ENCODE measurements around the gene KCTD4.

Gene KCTD4

GRCh38 chr13:45168555-45168930 lies 32.3 kb downstream of the KCTD4 start:
- no peak for DNase-seq

- no peak for DNase-seq
Observed at GRCh38 chr13:45167611-45168554, 33.0 kb downstream of the KCTD4 start.

DNA sequence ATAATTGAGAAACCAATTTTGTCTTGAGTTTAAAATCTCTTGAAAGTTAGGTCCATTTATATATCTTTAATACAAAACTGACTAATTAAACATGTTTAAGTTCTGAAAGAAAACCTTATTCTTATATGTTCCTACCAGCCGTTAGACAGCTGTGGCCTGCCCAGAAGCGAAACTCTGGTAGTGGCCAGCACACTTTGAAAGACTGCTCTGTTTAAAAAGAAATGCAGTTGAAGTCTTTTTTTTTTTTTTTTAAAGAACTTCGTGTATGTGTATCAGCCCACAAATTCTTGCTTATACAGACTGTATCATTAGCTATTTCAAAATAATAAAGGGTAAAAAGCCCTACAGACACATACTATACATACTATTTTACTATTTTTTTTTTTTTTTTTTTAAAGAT lies 34.0 kb downstream of the KCTD4 start:
- DNase-seq = no peak

- DNase-seq = no peak
Observed at GRCh38 chr13:45162821-45163220, 38.0 kb downstream of the KCTD4 start.

- no peak for DNase-seq
Observed at GRCh38 chr13:45162194-45162593, 38.7 kb downstream of the KCTD4 start.

DNA sequence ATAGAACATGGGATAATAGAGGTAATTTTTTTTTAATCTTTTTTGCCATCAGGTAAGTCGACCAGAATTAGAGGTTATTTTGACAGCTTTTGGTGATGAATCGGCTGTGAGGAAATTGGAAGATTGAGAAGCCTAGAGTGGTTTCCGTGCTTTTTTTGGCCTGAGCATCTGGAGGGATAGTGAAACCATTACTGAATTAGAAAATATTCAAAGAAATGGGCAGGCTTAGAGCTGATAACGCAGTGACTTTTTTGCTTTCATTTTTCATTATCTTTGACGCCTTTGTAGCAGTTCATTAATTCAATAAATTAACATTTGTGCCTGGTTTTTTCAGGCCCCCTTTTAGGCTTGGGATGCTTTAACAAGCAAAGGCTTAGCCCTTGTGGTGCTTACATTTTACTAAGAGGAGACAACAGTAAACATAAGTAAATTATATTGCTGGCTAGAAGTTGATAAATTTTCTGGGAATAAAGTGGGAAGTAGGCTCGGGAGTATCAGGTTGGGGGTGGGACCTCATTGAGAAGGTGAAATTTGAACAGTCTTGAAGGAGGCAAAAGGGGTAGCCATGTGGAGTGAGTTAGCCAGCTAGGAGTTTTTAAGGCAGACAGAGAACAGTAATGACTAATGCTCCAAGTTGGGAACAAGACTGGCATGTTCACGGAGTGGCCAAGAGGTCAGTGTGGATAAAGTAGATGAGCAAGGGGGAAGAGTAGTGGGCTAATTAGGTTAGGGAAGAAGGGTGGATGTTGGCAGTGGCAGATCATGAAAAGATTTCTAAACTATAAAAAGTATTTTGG lies 44.1 kb downstream of the KCTD4 start:
- DNase-seq = no peak

DNA sequence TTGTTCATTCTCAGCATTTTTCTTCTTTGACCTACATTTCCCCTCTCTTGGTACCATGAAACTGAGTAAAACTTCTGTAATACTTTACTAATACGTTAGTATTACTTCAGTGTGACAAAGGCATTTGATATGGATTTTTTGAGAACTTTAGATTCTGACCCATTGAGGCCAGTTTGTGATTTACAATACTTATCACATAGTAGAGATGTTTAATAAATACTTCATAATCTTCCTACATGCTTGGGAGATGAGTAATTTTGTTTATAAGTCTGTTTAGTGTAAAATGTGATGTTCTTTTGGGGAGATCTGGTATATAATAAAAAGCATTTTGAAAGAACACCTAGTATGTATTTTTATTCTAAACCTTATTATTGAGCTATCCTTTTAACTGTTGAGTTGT lies 50.9 kb downstream of the KCTD4 start:
- DNase-seq = no peak

- no peak for DNase-seq
Observed at GRCh38 chr13:45143346-45143751, 57.5 kb downstream of the KCTD4 start.

Measured in T-helper 9 cell (primary cell).